ENCODE data around the gene ADAM15. TPM values are rescaled to one million over a fixed set of nuclear protein-coding genes. Genes with fewer than 3 reads are reported as not detected.

The ADAM15 gene
- total RNA-seq, 1 donor from 2014 or later = 382 TPM

DNA sequence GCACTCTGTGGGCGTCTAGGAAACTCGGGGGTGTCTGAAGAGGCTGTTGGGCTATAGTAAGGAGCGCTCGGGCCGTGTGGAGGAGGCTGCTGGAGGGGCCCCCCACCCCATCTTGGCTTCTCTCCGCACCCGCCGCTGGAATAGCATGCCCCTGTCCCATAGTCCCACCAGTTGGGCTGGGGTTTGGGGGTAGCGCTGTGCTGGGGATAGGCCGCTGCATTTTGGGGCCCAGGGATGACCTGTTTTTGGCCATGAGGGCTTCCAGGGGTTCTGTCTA lies 28.0 kb downstream of the ADAM15 start:
- no peak for DNase-seq (ENCODE audit: low spot score)
- Mint-ChIP-seq H3K36me3 (ENCODE audit: low read depth, unreplicated experiment) (peaks cover 9% of the 10 kb centered on the region), H3K4me1 (ENCODE audit: unreplicated experiment) (peaks cover 24% of the 10 kb centered on the region), H3K9me3 (ENCODE audit: unreplicated experiment) (no peaks in the 10 kb centered on the region), H3K4me3 (ENCODE audit: unreplicated experiment) (peak overlapping the region; percentile 87), H3K27ac (ENCODE audit: unreplicated experiment) (no peak overlapping the region), H3K27me3 (ENCODE audit: unreplicated experiment) (peaks cover 35% of the 10 kb centered on the region)
- TF ChIP-seq, protein P1, sequence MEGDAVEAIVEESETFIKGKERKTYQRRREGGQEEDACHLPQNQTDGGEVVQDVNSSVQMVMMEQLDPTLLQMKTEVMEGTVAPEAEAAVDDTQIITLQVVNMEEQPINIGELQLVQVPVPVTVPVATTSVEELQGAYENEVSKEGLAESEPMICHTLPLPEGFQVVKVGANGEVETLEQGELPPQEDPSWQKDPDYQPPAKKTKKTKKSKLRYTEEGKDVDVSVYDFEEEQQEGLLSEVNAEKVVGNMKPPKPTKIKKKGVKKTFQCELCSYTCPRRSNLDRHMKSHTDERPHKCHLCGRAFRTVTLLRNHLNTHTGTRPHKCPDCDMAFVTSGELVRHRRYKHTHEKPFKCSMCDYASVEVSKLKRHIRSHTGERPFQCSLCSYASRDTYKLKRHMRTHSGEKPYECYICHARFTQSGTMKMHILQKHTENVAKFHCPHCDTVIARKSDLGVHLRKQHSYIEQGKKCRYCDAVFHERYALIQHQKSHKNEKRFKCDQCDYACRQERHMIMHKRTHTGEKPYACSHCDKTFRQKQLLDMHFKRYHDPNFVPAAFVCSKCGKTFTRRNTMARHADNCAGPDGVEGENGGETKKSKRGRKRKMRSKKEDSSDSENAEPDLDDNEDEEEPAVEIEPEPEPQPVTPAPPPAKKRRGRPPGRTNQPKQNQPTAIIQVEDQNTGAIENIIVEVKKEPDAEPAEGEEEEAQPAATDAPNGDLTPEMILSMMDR (IDR thresholded peaks at IDR 0.05; ENCODE audit: unreplicated experiment) = no peak

DNA sequence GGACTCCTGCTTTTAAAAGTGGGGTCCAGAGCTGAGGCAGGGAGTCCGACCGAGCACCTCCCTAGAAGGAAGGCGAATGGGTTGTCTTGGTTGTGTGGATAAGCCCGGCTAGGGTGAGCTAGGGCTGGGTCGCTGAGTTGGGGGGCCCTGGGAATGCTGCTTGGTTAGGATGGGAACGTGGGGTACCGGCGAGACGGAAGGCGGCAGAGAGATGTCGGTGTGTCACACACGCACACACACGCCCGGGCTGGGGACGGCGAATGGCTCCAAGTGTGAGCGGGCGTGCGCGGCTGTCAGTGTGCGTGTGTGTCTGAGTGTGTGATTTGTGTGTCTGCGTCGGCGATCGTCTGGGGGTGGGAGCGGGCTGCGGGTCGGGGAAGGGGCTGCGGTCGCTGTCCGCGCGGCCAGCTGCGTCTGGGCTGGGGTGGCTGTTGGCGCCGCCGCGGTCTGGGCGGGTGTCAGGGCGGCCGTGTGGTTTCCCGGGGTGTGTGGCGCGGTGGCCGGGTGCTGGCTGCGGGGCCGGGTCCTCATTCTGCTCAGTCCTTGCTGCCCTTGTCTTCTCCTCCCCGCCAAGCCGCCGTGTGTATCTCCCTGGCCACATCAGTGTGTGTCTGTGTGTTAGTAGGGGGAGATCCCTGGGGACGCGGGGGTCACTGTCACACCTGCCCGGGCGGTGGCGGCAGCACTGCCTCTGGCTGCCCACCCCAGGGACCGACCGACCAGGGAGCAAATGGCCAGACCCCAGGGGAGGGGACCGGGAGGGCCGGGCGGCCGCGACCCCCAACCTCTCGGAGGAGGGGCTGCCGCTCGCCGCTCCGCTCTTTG lies 28.6 kb downstream of the ADAM15 start:
- H3K4me1 Mint-ChIP-seq (ENCODE audit: unreplicated experiment) = peaks cover 27% of the 10 kb centered on the region
- TF ChIP-seq, protein P1 (IDR thresholded peaks at IDR 0.05; ENCODE audit: unreplicated experiment) = no peak
- no peak for DNase-seq (ENCODE audit: low spot score)
- H3K36me3 Mint-ChIP-seq (ENCODE audit: low read depth, unreplicated experiment) = peaks cover 9% of the 10 kb centered on the region
- no peak overlapping the region for H3K27ac Mint-ChIP-seq (ENCODE audit: unreplicated experiment)
- H3K4me3 Mint-ChIP-seq (ENCODE audit: unreplicated experiment) = peak overlapping the region; percentile 87
- H3K9me3 Mint-ChIP-seq (ENCODE audit: unreplicated experiment) = no peaks in the 10 kb centered on the region
- peaks cover 39% of the 10 kb centered on the region for H3K27me3 Mint-ChIP-seq (ENCODE audit: unreplicated experiment)

DNA sequence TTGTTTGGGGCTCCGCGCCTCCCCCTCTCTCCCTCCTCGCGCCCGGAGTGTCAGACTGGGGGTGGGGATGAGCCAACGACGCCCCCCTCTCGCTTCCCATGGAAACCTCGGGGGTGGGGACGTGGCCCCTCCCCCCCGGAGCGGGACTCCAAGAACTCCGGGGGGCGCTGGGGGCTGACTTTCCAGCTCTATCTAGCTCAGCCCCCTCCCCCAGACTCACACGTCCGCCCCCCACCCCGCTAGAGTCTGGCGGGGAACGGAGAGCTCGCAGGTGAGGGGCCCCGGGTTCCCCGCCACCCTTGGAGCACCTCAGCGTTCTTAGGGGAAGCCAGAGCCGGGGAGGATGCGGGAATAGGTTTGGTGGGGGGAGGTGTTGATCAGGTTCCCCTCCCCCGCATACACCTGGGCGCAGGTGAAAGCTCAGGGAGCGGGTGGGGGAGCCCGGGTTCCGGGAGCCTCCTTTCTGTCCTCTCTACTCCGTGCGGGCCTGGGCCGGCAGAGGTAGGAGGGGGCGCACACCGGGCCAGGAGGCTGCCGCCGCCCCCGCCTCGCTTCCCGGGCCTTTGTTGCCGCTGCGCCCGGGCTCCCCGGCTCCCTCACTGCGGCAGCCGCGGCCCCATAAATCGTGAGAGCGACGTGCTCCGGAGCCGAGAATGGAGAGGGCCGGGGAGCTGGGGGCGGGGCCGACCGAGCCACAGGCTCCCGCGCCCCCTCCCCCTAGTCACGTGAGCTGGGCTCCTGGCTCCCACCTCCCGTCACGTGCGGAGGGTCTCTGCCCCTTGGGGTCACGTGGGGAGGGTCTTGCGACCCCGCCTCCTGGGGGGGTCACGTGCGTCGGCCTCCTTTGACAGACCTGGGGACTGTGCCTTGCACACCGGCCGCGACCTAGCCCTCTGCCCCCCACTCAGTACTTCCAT lies 29.5 kb downstream of the ADAM15 start:
- Mint-ChIP-seq H3K9me3 (ENCODE audit: unreplicated experiment) (no peaks in the 10 kb centered on the region), H3K4me1 (ENCODE audit: unreplicated experiment) (peaks cover 27% of the 10 kb centered on the region), H3K27ac (ENCODE audit: unreplicated experiment) (peak overlapping the region; percentile 34), H3K36me3 (ENCODE audit: low read depth, unreplicated experiment) (peaks cover 9% of the 10 kb centered on the region), H3K27me3 (ENCODE audit: unreplicated experiment) (peaks cover 41% of the 10 kb centered on the region), H3K4me3 (ENCODE audit: unreplicated experiment) (peak overlapping the region; percentile 84)
- TF ChIP-seq, protein P1 (IDR thresholded peaks at IDR 0.05; ENCODE audit: unreplicated experiment) = no peak
- DNase-seq (ENCODE audit: low spot score) = peak; percentile 78

DNA sequence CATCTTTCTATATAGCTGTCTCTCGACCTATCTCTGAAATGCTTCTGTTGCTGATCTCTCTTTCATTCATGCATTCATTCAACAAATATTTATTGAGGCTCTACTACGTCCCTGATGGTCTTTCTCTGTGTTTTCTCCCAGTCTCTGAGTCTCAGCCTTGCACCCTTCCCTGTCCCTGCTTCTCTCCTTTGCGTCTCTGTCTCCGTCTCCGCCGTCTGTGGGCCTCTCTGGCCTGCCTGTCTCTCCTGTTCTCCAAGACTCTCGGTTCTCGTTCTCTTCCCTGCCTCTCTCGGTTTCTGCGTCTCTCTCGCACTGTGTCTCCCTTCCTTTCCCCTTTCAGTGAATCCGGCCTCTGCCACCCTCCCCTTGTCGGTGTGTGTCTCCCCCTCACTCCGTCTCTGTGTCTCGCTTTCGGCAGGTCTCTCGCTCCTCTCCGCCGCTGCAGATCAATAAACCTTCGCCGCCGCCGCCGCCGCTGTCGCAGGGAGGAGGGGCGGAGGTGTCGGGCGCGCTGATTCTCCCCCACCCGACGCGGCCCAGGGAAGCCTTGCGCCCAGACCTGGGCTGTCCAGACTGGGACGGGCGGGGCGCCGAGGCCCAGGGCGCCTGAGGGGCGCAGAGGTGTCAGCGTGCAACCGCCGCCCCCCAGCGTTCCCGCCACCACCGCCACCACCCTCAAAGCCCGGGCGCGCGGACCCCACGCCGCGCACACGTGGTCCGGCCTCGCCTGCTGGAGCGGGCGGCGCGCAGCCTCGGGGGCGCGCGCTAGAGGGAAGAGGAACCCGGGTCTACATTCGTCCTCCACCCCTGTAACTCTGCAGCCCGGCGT lies 30.6 kb downstream of the ADAM15 start:
- Mint-ChIP-seq H3K27me3 (ENCODE audit: unreplicated experiment) (peaks cover 41% of the 10 kb centered on the region), H3K4me3 (ENCODE audit: unreplicated experiment) (peak overlapping the region; percentile 84), H3K9me3 (ENCODE audit: unreplicated experiment) (no peaks in the 10 kb centered on the region), H3K36me3 (ENCODE audit: low read depth, unreplicated experiment) (peaks cover 9% of the 10 kb centered on the region), H3K4me1 (ENCODE audit: unreplicated experiment) (peaks cover 27% of the 10 kb centered on the region), H3K27ac (ENCODE audit: unreplicated experiment) (peak overlapping the region; percentile 34)
- DNase-seq (ENCODE audit: low spot score) = no peak
- TF ChIP-seq, protein P1 (IDR thresholded peaks at IDR 0.05; ENCODE audit: unreplicated experiment) = no peak
